HG03135 (cell line): Measurements from ENCODE around the gene RAB11FIP4.

Experiments used
- ATAC-seq: cut with Tn5 transposase; IDR thresholded peaks from one replicate; pipeline ENCODE4 v1.9.1; 2021; ENCODE audit warnings: mild to moderate bottlenecking, moderate library complexity; ENCODE audit not compliant: unreplicated experiment

Gene RAB11FIP4

GRCh38 chr17:31456814-31457213 lies 65.3 kb downstream of the RAB11FIP4 start:
- ATAC-seq: no peak

GRCh38 chr17:31457391-31458234 lies 66.1 kb downstream of the RAB11FIP4 start:
- ATAC-seq: no peak

- ATAC-seq: no peak
Observed at GRCh38 chr17:31458829-31459228, 67.4 kb downstream of the RAB11FIP4 start.

GRCh38 chr17:31459716-31460115 lies 68.2 kb downstream of the RAB11FIP4 start:
- no peak for ATAC-seq

- no peak for ATAC-seq
Observed at GRCh38 chr17:31460226-31460721, 68.8 kb downstream of the RAB11FIP4 start.

GRCh38 chr17:31461227-31461810 lies 69.8 kb downstream of the RAB11FIP4 start:
- no peak for ATAC-seq

- no peak for ATAC-seq
Observed at GRCh38 chr17:31462261-31462660, 70.8 kb downstream of the RAB11FIP4 start.

- no peak for ATAC-seq
Observed at GRCh38 chr17:31466096-31466760, 74.8 kb downstream of the RAB11FIP4 start.

GRCh38 chr17:31467502-31468256 lies 76.2 kb downstream of the RAB11FIP4 start:
- no peak for ATAC-seq

GRCh38 chr17:31469959-31470358 lies 78.5 kb downstream of the RAB11FIP4 start:
- no peak for ATAC-seq

GRCh38 chr17:31470592-31470991 lies 79.1 kb downstream of the RAB11FIP4 start:
- ATAC-seq: no peak

GRCh38 chr17:31472137-31472536 lies 80.7 kb downstream of the RAB11FIP4 start:
- ATAC-seq: no peak

- ATAC-seq: no peak
Observed at GRCh38 chr17:31475378-31476162, 84.1 kb downstream of the RAB11FIP4 start.

GRCh38 chr17:31476525-31477416 lies 85.3 kb downstream of the RAB11FIP4 start:
- ATAC-seq: no peak

GRCh38 chr17:31477417-31478055 lies 86.1 kb downstream of the RAB11FIP4 start:
- no peak for ATAC-seq

GRCh38 chr17:31479062-31479408 lies 87.6 kb downstream of the RAB11FIP4 start:
- ATAC-seq: no peak

GRCh38 chr17:31479524-31479923 lies 88.0 kb downstream of the RAB11FIP4 start:
- no peak for ATAC-seq

GRCh38 chr17:31480067-31480466 lies 88.6 kb downstream of the RAB11FIP4 start:
- no peak for ATAC-seq
